Smooth muscle cell (in vitro differentiated cells): ENCODE measurements around the gene EP400. TPM values are rescaled to one million over a fixed set of nuclear protein-coding genes. Genes with fewer than 3 reads are reported as not detected.
A peak's percentile ranks its signal among the peaks of the same experiment; 100 is the strongest.
"Not testable (repeated sequence)": the region's sequence is repeated elsewhere in the genome, so short reads cannot be mapped to it uniquely, and the experiment has no call there.

Experiments
- DNase-seq: peaks from one replicate; lab custom pipeline; 2025; ENCODE audit not compliant: unreplicated experiment; lab: John Stamatoyannopoulos, UW
- H2AFZ ChIP-seq: fragments of 200-600 bp; sonication (generic); 2 replicates; pipeline ENCODE4 v1.6.0; 2016; ENCODE audit warnings: antibody characterized with exemption, low read depth, mild to moderate bottlenecking
- H3F3A ChIP-seq: fragments of 200-600 bp; sonication (generic); 2 replicates; pipeline ENCODE4 v1.6.0; 2017; ENCODE audit warnings: antibody characterized with exemption, low read depth
- H3K27ac ChIP-seq: fragments of 200-600 bp; sonication (generic); 2 replicates; pipeline ENCODE4 v1.5.1; 2016; ENCODE audit warnings: low read depth, mild to moderate bottlenecking
- H3K27me3 ChIP-seq: fragments of 200-600 bp; sonication (generic); 2 replicates; pipeline ENCODE4 v1.6.1; 2016; ENCODE audit warnings: low read depth, mild to moderate bottlenecking
- H3K36me3 ChIP-seq: fragments of 200-600 bp; sonication (generic); 2 replicates; pipeline ENCODE4 v1.5.1; 2016; ENCODE audit warnings: low read depth
- H3K4me1 ChIP-seq: fragments of 200-600 bp; sonication (generic); 2 replicates; pipeline ENCODE4 v1.5.1; 2016; ENCODE audit warnings: low read depth
- H3K4me2 ChIP-seq: fragments of 200-600 bp; sonication (generic); 2 replicates; pipeline ENCODE4 v1.6.0; 2016; ENCODE audit warnings: mild to moderate bottlenecking
- H3K4me3 ChIP-seq: fragments of 200-600 bp; sonication (generic); 2 replicates; pipeline ENCODE4 v1.5.1; 2016; ENCODE audit warnings: mild to moderate bottlenecking
- H3K79me2 ChIP-seq: fragments of 200-600 bp; sonication (generic); 2 replicates; pipeline ENCODE4 v1.6.0; 2016; ENCODE audit warnings: low read depth, mild to moderate bottlenecking
- H3K9ac ChIP-seq: fragments of 200-600 bp; sonication (generic); 2 replicates; pipeline ENCODE4 v1.6.0; 2016; ENCODE audit warnings: low read depth
- H3K9me3 ChIP-seq: fragments of 200-600 bp; sonication (generic); replicated peaks from 2 replicates; pipeline ENCODE4 v1.5.1; 2016; ENCODE audit warnings: low read depth
- H4K20me1 ChIP-seq: fragments of 200-600 bp; sonication (generic); 2 replicates; pipeline ENCODE4 v1.6.0; 2016; ENCODE audit warnings: low read depth
- CTCF ChIP-seq: fragments of 200-600 bp; sonication (generic); IDR thresholded peaks from 2 replicates; pipeline ENCODE4 v1.5.1; 2017; ENCODE audit warnings: borderline replicate concordance, mild to moderate bottlenecking, antibody characterized with exemption; ENCODE audit not compliant: insufficient read depth, poor library complexity, severe bottlenecking
- WGBS: methylation state at CpG from one replicate; pipeline ENCODE4 v1.1.7; 2016; ENCODE audit warnings: low lambda C conversion rate; 5-methylcytosine and 5-hydroxymethylcytosine counted together
- polyA plus RNA-seq: library from polyadenylated mRNA; unstranded; fragments of >200 nt; fragmentation: Nextera tagmentation; extraction: Ambion mirVana; gene quantifications from 2 replicates; pipeline ENCODE4 v1.2.1, GENCODE V29; 2016
- total RNA-seq: library from RNA; depleted of rRNA; stranded (reverse); fragments of >200 nt; gene quantifications from 2 replicates; pipeline ENCODE4 v1.2.3, GENCODE V29; 2014

EP400 gene
- total and polyA plus RNA-seq, 2 experiments from 2014 or later, result 6.6 to 13.6 TPM

- 97% methylated on average over 14 of the region's 14 CpGs for WGBS
- Histone ChIP-seq H3K9ac (no peak overlapping the region), H3K36me3 (no peaks in the 10 kb centered on the region), H2AFZ (no peak overlapping the region), H4K20me1 (peaks cover 48% of the 10 kb centered on the region), H3K4me2 (no peak overlapping the region), H3K79me2 (no peaks in the 10 kb centered on the region), H3K4me3 (no peak overlapping the region), H3K27ac (no peak overlapping the region), H3F3A (peaks cover 11% of the 10 kb centered on the region), H3K4me1 (no peaks in the 10 kb centered on the region), H3K9me3 (no peaks in the 10 kb centered on the region), H3K27me3 (no peaks in the 10 kb centered on the region)
- no peak for DNase-seq
- no peak for TF ChIP-seq CTCF
Measured at GRCh38 chr12:132049876-132050275, 100.1 kb downstream of the EP400 start.

GRCh38 chr12:132051718-132052117, 102.0 kb downstream of the EP400 start:
- H3K27ac ChIP-seq, H3K79me2 ChIP-seq, H3K27me3 ChIP-seq, H3K4me3 ChIP-seq, H3K36me3 ChIP-seq, DNase-seq, H3K9me3 ChIP-seq, H2AFZ ChIP-seq, H3K4me1 ChIP-seq, H3K9ac ChIP-seq, H3K4me2 ChIP-seq: not testable (repeated sequence)
- 89% methylated on average over 13 of the region's 13 CpGs for WGBS
- peaks cover 32% of the 10 kb centered on the region for H4K20me1 ChIP-seq
- H3F3A ChIP-seq, result peaks cover 10% of the 10 kb centered on the region
- peak; percentile 40 for TF ChIP-seq CTCF

- Histone ChIP-seq H3K9ac (no peak overlapping the region), H3K79me2 (no peaks in the 10 kb centered on the region), H3K36me3 (peaks cover 6% of the 10 kb centered on the region), H2AFZ (no peak overlapping the region), H3K27me3 (no peaks in the 10 kb centered on the region), H4K20me1 (peaks cover 25% of the 10 kb centered on the region), H3K27ac (no peak overlapping the region), H3F3A (peaks cover 4% of the 10 kb centered on the region), H3K4me2 (no peak overlapping the region), H3K4me3 (no peak overlapping the region), H3K4me1 (no peaks in the 10 kb centered on the region), H3K9me3 (no peaks in the 10 kb centered on the region)
- DNase-seq, result no peak
- TF ChIP-seq CTCF, result no peak
- 96% methylated on average over 32 of the region's 32 CpGs for WGBS
Measured at GRCh38 chr12:132052196-132052932, 102.6 kb downstream of the EP400 start.
